Parathyroid adenoma (tissue), 2 donors: ENCODE results near the gene SMARCD3.
A peak's percentile ranks its signal among the peaks of the same experiment; 100 is the strongest.

ENCODE experiments used
- H2AFZ ChIP-seq: fragments of 300-600 bp; sonication (generic); one replicate; pipeline ENCODE4 v1.7.0; 2017; ENCODE audit warnings: antibody characterized with exemption, mild to moderate bottlenecking
- H3K27ac ChIP-seq: fragments of 300-600 bp; sonication (generic); one replicate; pipeline ENCODE4 v1.7.0; 2017
- H3K27me3 ChIP-seq: fragments of 300-600 bp; sonication (generic); one replicate; pipeline ENCODE4 v1.7.0; 2017; ENCODE audit warnings: low read length; ENCODE audit not compliant: control insufficient read depth, insufficient read depth
- H3K36me3 ChIP-seq: fragments of 300-600 bp; sonication (generic); one replicate; pipeline ENCODE4 v1.7.0; 2017; ENCODE audit warnings: low read length; ENCODE audit not compliant: control insufficient read depth, insufficient read depth
- H3K4me1 ChIP-seq: fragments of 300-600 bp; sonication (generic); one replicate; pipeline ENCODE4 v1.7.0; 2017; ENCODE audit warnings: control low read depth
- H3K4me2 ChIP-seq: fragments of 300-600 bp; sonication (generic); one replicate; pipeline ENCODE4 v1.7.0; 2017; ENCODE audit warnings: low read length
- H3K4me3 ChIP-seq: fragments of 300-600 bp; sonication (generic); one replicate; pipeline ENCODE4 v1.7.0; 2017; ENCODE audit warnings: low read depth, low read length
- H3K79me2 ChIP-seq: fragments of 300-600 bp; sonication (generic); one replicate; pipeline ENCODE4 v1.7.0; 2017; ENCODE audit warnings: control low read depth
- H3K9ac ChIP-seq: fragments of 300-600 bp; sonication (generic); one replicate; pipeline ENCODE4 v1.7.0; 2017; ENCODE audit warnings: mild to moderate bottlenecking
- H3K9me3 ChIP-seq: fragments of 300-600 bp; sonication (generic); one replicate; pipeline ENCODE4 v1.7.0; 2017; ENCODE audit warnings: low read length; ENCODE audit not compliant: control insufficient read depth
- CTCF ChIP-seq: fragments of 300-600 bp; sonication (generic); IDR thresholded peaks from one replicate; pipeline ENCODE4 v1.7.0; 2017; ENCODE audit warnings: antibody characterized with exemption, mild to moderate bottlenecking
- donor health status: primary hyperparathyroidism.

SMARCD3 gene

GRCh38 chr7:151254851-151255250 lies 6.4 kb upstream of the SMARCD3 start:
- TF ChIP-seq CTCF: no peak
- H3K79me2 ChIP-seq: no peaks in the 10 kb centered on the region
- H3K9me3 ChIP-seq: no peaks in the 10 kb centered on the region
- no peak overlapping the region for H2AFZ ChIP-seq
- H3K9ac ChIP-seq: no peak overlapping the region
- H3K36me3 ChIP-seq: no peaks in the 10 kb centered on the region
- no peak overlapping the region for H3K27ac ChIP-seq
- H3K4me1 ChIP-seq: peaks cover 16% of the 10 kb centered on the region
- H3K27me3 ChIP-seq: no peaks in the 10 kb centered on the region
- H3K4me3 ChIP-seq: no peak overlapping the region
- H3K4me2 ChIP-seq: no peak overlapping the region

GRCh38 chr7:151254316-151254715 lies 5.8 kb upstream of the SMARCD3 start:
- Histone ChIP-seq H3K4me1 (peaks cover 21% of the 10 kb centered on the region), H3K27me3 (no peaks in the 10 kb centered on the region), H3K4me3 (no peak overlapping the region), H3K36me3 (no peaks in the 10 kb centered on the region), H3K9ac (no peak overlapping the region), H2AFZ (no peak overlapping the region), H3K27ac (no peak overlapping the region), H3K9me3 (no peaks in the 10 kb centered on the region), H3K4me2 (no peak overlapping the region), H3K79me2 (no peaks in the 10 kb centered on the region)
- no peak for TF ChIP-seq CTCF

GRCh38 chr7:151252961-151253711 lies 4.6 kb upstream of the SMARCD3 start:
- Histone ChIP-seq H3K79me2 (no peaks in the 10 kb centered on the region), H3K4me2 (peak overlapping the region; percentile 89), H3K4me3 (peak overlapping the region; percentile 72), H3K27ac (peak overlapping the region; percentile 87), H3K9ac (no peak overlapping the region), H2AFZ (peak overlapping the region; percentile 97), H3K27me3 (no peaks in the 10 kb centered on the region), H3K9me3 (no peaks in the 10 kb centered on the region), H3K36me3 (no peaks in the 10 kb centered on the region), H3K4me1 (peaks cover 23% of the 10 kb centered on the region)
- no peak for TF ChIP-seq CTCF

- H3K4me2 ChIP-seq: peak overlapping the region; percentile 89
- peak overlapping the region; percentile 72 for H3K4me3 ChIP-seq
- no peaks in the 10 kb centered on the region for H3K27me3 ChIP-seq
- H3K27ac ChIP-seq: peak overlapping the region; percentile 87
- no peaks in the 10 kb centered on the region for H3K9me3 ChIP-seq
- peaks cover 26% of the 10 kb centered on the region for H3K4me1 ChIP-seq
- TF ChIP-seq CTCF: no peak
- H3K36me3 ChIP-seq: no peaks in the 10 kb centered on the region
- no peaks in the 10 kb centered on the region for H3K79me2 ChIP-seq
- H2AFZ ChIP-seq: peak overlapping the region; percentile 97
- no peak overlapping the region for H3K9ac ChIP-seq
These were observed 4.0 kb upstream of the SMARCD3 start for GRCh38 chr7:151252561-151252835.
